NCI-H146 (cell line): ENCODE results near the gene PACS2.

Experiments used
- DNase-seq: peaks from one replicate; lab custom pipeline; 2025; lab: John Stamatoyannopoulos, UW

Gene PACS2

GRCh38 chr14:105368910-105369652 is 54.5 kb downstream of the PACS2 start:
- DNase-seq = no peak

GRCh38 chr14:105369653-105370040 is 55.1 kb downstream of the PACS2 start:
- DNase-seq = no peak

- no peak for DNase-seq
Observed at GRCh38 chr14:105374389-105374788, 59.8 kb downstream of the PACS2 start.

- peak; percentile 44 for DNase-seq
Observed at GRCh38 chr14:105375635-105376057, 61.1 kb downstream of the PACS2 start.

GRCh38 chr14:105376521-105377440 is 62.2 kb downstream of the PACS2 start:
- DNase-seq = no peak

- DNase-seq = no peak
Observed at GRCh38 chr14:105377555-105378182, 63.1 kb downstream of the PACS2 start.

GRCh38 chr14:105378199-105378598 is 63.7 kb downstream of the PACS2 start:
- no peak for DNase-seq

GRCh38 chr14:105378873-105379685 is 64.5 kb downstream of the PACS2 start:
- DNase-seq = no peak

GRCh38 chr14:105379946-105380345 is 65.4 kb downstream of the PACS2 start:
- DNase-seq = no peak

GRCh38 chr14:105380756-105381155 is 66.2 kb downstream of the PACS2 start:
- no peak for DNase-seq

- no peak for DNase-seq
Observed at GRCh38 chr14:105381446-105382342, 67.1 kb downstream of the PACS2 start.

GRCh38 chr14:105382343-105383082 is 68.0 kb downstream of the PACS2 start:
- DNase-seq = no peak

- no peak for DNase-seq
Observed at GRCh38 chr14:105383083-105383730, 68.7 kb downstream of the PACS2 start.

- no peak for DNase-seq
Observed at GRCh38 chr14:105384041-105384557, 69.6 kb downstream of the PACS2 start.

GRCh38 chr14:105384605-105385321 is 70.2 kb downstream of the PACS2 start:
- DNase-seq = no peak

- no peak for DNase-seq
Observed at GRCh38 chr14:105385322-105385637, 70.7 kb downstream of the PACS2 start.

GRCh38 chr14:105385698-105386365 is 71.3 kb downstream of the PACS2 start:
- no peak for DNase-seq
